ENCODE data around the gene GPR132.
"Not testable (repeated sequence)": the region's sequence is repeated elsewhere in the genome, so short reads cannot be mapped to it uniquely, and the experiment has no call there.

Gene GPR132

DNA sequence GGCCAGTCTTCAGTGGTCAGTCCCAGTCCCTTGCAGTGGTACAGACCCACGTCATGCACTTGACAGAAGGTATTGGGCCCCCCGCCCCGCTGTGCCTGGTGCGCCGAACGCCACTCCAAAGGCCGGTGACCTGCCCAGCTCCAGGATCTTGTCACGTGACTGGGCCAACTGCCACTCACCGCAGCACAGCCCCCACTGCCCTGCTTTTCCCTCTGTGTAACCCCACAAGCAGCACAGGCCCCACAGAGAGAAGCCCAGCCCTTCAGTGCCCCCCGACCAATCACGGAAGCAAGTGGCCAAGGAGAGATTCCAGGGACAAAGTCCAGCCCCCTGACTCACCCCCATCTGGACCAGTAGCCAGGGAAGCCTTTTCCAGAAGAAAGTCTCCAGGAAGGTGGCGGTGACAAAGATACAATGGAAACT, 498 bp downstream of the GPR132 start:
- no peak for DNase-seq (ENCODE audit: low read depth)
- TF ChIP-seq, protein P1, sequence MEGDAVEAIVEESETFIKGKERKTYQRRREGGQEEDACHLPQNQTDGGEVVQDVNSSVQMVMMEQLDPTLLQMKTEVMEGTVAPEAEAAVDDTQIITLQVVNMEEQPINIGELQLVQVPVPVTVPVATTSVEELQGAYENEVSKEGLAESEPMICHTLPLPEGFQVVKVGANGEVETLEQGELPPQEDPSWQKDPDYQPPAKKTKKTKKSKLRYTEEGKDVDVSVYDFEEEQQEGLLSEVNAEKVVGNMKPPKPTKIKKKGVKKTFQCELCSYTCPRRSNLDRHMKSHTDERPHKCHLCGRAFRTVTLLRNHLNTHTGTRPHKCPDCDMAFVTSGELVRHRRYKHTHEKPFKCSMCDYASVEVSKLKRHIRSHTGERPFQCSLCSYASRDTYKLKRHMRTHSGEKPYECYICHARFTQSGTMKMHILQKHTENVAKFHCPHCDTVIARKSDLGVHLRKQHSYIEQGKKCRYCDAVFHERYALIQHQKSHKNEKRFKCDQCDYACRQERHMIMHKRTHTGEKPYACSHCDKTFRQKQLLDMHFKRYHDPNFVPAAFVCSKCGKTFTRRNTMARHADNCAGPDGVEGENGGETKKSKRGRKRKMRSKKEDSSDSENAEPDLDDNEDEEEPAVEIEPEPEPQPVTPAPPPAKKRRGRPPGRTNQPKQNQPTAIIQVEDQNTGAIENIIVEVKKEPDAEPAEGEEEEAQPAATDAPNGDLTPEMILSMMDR (IDR thresholded peaks at IDR 0.05; ENCODE audit: insufficient read depth, low read depth, low read length, missing control alignments), result no peak
- no peak overlapping the region for H3K4me3 ChIP-seq (ENCODE audit: low read length)

DNA sequence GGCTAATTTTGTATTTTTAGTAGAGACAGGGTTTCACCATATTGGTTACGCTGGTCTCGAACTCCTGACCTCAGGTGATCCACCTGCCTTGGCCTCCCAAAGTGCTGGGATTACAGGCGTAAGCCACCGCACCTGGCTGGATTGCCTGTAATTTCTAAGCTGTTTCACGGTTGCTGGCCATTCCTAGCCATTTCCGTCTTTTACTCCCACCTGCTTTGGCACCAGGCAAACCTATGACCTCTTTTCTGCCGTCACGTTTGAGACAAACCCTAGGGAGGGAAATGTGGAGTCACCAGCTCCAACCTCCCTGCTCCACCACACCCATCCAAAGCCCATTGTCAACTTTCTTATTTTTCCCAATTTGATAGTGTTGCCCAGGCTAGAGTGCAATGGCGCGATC, 1.2 kb downstream of the GPR132 start:
- TF ChIP-seq, protein P1 (IDR thresholded peaks at IDR 0.05; ENCODE audit: insufficient read depth, low read depth, low read length, missing control alignments), result no peak
- H3K4me3 ChIP-seq (ENCODE audit: low read length), result no peak overlapping the region
- no peak for DNase-seq (ENCODE audit: low read depth)

DNA sequence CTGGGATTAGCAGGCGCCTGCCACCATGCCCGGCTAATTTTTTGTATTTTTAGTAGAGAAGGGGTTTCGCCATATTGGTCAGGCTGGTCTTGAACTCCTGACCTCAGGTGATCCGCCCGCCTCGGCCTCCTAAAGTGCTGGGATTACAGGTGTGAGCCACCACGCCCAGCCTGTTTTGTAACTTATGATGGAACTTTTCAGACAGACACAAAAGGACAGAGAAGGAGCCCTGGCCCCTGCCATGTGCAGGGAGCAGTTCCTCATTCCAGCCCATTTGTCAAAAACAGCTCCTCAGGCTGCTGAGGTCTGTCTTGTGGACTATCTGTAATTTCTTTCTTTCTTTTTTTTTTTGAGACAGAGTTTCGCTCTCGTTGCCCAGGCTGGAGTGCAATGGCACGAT, 1.7 kb downstream of the GPR132 start:
- DNase-seq (ENCODE audit: low read depth); H3K4me3 ChIP-seq (ENCODE audit: low read length): not testable (repeated sequence)

DNA sequence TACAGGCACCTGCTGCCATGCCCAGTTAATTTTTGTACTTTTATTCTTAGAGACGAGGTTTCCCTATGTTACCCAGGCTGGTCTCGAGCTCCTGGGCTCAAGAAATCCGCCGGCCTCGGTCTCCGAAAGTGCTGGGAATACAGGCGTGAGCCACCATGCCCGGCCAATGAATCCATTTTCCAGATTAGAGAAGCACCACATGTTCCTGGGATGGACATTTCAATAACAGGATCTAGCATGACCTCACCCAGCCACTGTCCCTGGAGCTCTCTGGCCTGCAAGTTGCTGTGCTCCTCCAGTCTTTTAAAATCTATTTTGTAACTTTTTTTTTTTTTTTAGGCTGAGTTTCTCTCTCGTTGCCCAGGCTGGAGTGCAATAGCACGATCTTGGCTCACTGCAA, 2.2 kb downstream of the GPR132 start:
- no peak for DNase-seq (ENCODE audit: low read depth)
- TF ChIP-seq, protein P1 (IDR thresholded peaks at IDR 0.05; ENCODE audit: insufficient read depth, low read depth, low read length, missing control alignments), result no peak
- H3K4me3 ChIP-seq (ENCODE audit: low read length), result no peak overlapping the region

DNA sequence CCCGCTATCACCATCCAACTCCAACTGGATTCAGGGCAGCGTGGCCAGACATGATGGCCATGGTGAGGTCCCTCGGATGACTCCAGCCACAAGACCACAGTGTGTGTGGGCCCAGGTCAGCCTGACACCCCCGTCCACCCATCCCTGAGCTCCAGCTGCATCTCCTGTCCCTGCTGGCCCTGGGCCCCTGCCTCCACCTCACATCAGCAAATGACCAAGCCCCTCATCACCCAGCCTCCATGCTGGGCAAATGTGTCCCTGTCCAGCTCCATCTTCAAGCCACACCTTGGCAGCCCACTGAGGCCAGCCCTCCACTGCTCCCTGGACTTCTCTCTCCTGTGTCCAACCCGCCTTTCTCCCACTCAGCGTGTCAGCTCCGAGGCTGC, 3.2 kb downstream of the GPR132 start:
- no peak for DNase-seq (ENCODE audit: low read depth)
- TF ChIP-seq, protein P1 (IDR thresholded peaks at IDR 0.05; ENCODE audit: insufficient read depth, low read depth, low read length, missing control alignments), result no peak
- H3K4me3 ChIP-seq (ENCODE audit: low read length), result no peak overlapping the region

DNA sequence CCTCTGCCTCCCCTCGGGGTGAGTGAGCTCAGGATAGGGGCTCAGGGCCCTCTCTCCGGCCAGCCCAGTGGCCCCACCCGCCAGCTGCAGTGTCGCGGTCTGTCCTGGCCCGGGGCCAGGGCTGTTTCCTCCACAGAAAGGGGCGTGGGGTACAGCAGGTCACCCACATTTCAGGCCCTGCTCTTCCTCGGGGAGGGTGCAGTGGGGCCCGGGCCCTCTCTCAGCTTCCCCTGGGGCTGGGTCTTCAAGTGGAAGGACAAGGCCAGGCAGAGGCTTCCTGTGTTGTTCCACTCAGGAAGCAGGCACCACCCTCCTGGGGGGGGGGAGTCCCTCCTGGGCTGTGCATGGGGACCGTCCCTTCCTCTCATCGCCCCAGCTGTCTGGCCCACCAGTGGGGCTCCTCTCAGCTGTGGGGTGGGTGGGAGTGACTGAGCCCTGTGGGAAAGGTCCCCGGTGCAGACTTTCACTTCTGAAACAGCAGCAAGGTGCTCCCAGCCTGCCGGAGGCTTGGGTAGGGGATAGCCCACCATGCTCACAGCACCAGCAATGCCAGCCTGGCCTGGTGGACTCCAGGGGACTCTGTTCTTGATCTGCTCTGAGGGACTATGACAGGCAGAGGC, 3.7 kb downstream of the GPR132 start:
- no peak overlapping the region for H3K4me3 ChIP-seq (ENCODE audit: low read length)
- TF ChIP-seq, protein P1 (IDR thresholded peaks at IDR 0.05; ENCODE audit: insufficient read depth, low read depth, low read length, missing control alignments), result no peak
- no peak for DNase-seq (ENCODE audit: low read depth)

DNA sequence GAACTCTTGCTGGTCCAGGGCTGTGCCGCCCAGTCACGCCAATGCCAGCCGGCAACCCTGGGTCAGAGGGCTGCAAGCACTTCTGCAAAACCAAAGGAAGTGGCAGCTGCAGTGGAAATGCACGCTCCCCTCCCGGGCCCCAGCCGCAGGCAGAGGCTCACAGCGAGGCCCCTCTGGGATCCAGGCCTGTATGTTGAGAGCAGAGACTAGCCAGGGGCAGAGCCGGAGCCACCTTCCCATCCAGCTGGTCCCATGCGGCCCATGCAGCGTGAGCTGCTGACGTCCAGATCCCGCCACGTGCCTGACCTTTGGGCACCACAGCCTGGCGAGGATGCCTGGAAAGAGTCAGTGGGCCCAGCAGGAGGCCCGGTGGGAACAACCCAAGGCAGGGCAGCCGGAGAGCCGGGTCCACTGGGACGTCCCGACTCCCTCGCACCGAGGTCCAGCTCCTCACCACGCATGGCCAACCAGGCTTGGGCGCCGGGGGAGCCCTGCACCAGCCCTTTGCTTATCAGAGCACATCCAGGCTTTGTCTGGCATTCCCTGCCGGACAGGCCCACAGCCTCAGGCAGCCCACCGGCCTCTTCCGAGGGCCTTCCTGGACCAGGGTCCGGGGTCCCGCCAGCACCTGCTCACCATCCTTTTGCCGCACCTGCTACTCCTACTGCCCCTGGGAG, 4.3 kb downstream of the GPR132 start:
- no peak for DNase-seq (ENCODE audit: low read depth)
- H3K4me3 ChIP-seq (ENCODE audit: low read length), result no peak overlapping the region
- TF ChIP-seq, protein P1 (IDR thresholded peaks at IDR 0.05; ENCODE audit: insufficient read depth, low read depth, low read length, missing control alignments), result no peak

Data from epithelial cell of esophagus (primary cell).